SU-DHL-6 (cell line): ENCODE results near the gene ZBTB3.

Source experiments
- H2AFZ ChIP-seq: fragments of 200-600 bp; sonication (generic); 2 replicates; pipeline ENCODE4 v1.6.1; 2014; ENCODE audit warnings: low read depth, mild to moderate bottlenecking, moderate library complexity, mixed read lengths, antibody characterized with exemption, low read length; ENCODE audit not compliant: severe bottlenecking
- H3F3A ChIP-seq: fragments of 200-600 bp; shearing (Covaris generic); 2 replicates; pipeline ENCODE4 v1.6.0; 2016; ENCODE audit warnings: antibody characterized with exemption, mild to moderate bottlenecking; ENCODE audit not compliant: insufficient read depth
- H3K27ac ChIP-seq: fragments of 200-600 bp; sonication (generic); 2 replicates; pipeline ENCODE4 v1.5.1; 2016; ENCODE audit warnings: low read depth, mild to moderate bottlenecking, low read length, moderate library complexity, mixed read lengths
- H3K27me3 ChIP-seq: fragments of 200-600 bp; sonication (generic), shearing (Covaris generic); 2 replicates; pipeline ENCODE4 v1.6.0; 2014; ENCODE audit warnings: mild to moderate bottlenecking, low read length
- H3K36me3 ChIP-seq: fragments of 200-600 bp; sonication (generic); 2 replicates; pipeline ENCODE4 v1.6.1; 2014; ENCODE audit warnings: mild to moderate bottlenecking, low read length, mixed read lengths
- H3K4me2 ChIP-seq: fragments of 300-600, 200-600 bp; shearing (Covaris generic), sonication (generic); 2 replicates; pipeline ENCODE4 v1.6.0; 2014; ENCODE audit warnings: low read length, low read depth, mild to moderate bottlenecking; ENCODE audit not compliant: poor library complexity, severe bottlenecking
- H3K4me3 ChIP-seq: fragments of 200-600 bp; sonication (generic); 2 replicates; pipeline ENCODE4 v1.5.1; 2014; ENCODE audit warnings: antibody characterized with exemption, low read length, mild to moderate bottlenecking, mixed read lengths; ENCODE audit not compliant: insufficient read depth, poor library complexity, severe bottlenecking
- H3K79me2 ChIP-seq: fragments of 200-600 bp; sonication (generic); 2 replicates; pipeline ENCODE4 v1.6.1; 2014; ENCODE audit warnings: mild to moderate bottlenecking, low read length, moderate library complexity; ENCODE audit not compliant: insufficient read depth
- H3K9ac ChIP-seq: fragments of 200-600 bp; sonication (generic); 2 replicates; pipeline ENCODE4 v1.7.0; 2014; ENCODE audit warnings: mild to moderate bottlenecking, low read length
- H3K9me2 ChIP-seq: fragments of 200-600 bp; sonication (generic); replicated peaks from 2 replicates; pipeline ENCODE4 v1.6.1; 2014; ENCODE audit warnings: low read length; ENCODE audit not compliant: insufficient read depth
- H3K9me3 ChIP-seq: fragments of 200-600 bp; sonication (generic); 2 replicates; pipeline ENCODE4 v1.6.1; 2014; ENCODE audit warnings: low read length, mixed read lengths; ENCODE audit not compliant: insufficient read depth
- H4K20me1 ChIP-seq: fragments of 200-600 bp; sonication (generic); 2 replicates; pipeline ENCODE4 v1.6.1; 2014; ENCODE audit warnings: low read depth, mild to moderate bottlenecking, antibody characterized with exemption, low read length, moderate library complexity, mixed read lengths
- EZH2phosphoT487 ChIP-seq: fragments of 200-600 bp; sonication (generic), shearing (Covaris generic); conservative IDR thresholded peaks from 2 replicates; pipeline ENCODE4 v1.6.1; 2018; ENCODE audit warnings: mild to moderate bottlenecking, antibody characterized with exemption, low read length, moderate library complexity, mixed read lengths
- TF ChIP-seq, protein P1 (sequence below): fragments of 200-600 bp; sonication (generic); IDR thresholded peaks from one replicate; pipeline ENCODE4 v1.5.1; 2017; ENCODE audit warnings: antibody characterized with exemption, mild to moderate bottlenecking, low read length, moderate library complexity; ENCODE audit not compliant: insufficient read depth, poor library complexity, severe bottlenecking

The ZBTB3 gene

DNA sequence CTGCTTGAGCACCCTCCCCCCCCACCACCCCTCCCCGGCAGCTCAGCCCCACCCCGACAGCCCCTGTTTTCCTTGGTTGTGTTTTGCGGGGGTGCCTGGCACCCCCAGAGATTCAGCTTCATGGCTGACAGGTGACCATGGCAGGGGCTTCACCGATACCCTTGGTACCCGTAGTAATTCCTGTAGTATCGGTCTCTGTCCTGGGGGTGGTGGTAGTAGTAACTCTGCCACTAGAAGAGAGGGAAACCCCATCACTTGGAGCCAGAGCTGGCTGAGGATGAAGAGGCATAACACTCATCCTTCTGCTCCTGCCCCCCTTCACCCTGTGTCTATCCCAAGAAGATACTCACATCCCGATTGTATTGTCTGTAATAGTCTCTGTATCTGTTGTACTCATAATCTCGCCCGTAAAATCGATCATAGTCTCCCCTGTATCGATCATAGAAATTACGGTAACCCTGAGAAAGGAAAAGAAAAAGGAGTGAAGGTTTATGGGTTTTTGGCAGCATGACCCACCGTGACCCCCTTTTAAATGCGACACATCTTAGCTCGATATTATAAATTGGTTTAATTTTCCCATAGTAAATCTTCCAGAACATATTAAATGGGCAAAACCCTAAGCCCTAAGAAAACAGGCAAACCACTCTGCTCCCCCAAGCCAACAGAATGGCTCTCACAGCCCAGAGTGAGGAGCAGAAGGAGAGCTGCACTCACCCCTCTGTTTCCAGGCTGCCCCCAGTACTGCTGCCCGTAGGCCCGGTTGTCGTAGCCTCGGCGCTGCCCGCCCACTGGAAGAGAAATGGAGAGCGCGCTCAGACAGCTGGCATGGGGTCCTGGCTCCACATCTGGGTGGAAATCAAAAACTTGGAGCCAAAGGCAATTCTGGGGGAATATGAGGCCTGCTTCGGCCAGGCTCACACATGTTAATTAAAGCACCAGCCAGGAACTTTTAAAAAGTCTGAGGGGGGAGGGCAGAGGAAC is 38.5 kb downstream of the ZBTB3 start:
- Histone ChIP-seq H2AFZ (no peak overlapping the region), H3K4me3 (no peak overlapping the region), H3K79me2 (peaks cover 15% of the 10 kb centered on the region), H3K27me3 (no peaks in the 10 kb centered on the region), H3K36me3 (peaks cover 43% of the 10 kb centered on the region), H3K9me2 (no peaks in the 10 kb centered on the region), H3K4me2 (no peak overlapping the region), H3K9ac (no peak overlapping the region), H3K9me3 (no peaks in the 10 kb centered on the region), H3K27ac (no peak overlapping the region), H4K20me1 (no peaks in the 10 kb centered on the region), H3F3A (peaks cover 13% of the 10 kb centered on the region)
- TF ChIP-seq, protein P1, sequence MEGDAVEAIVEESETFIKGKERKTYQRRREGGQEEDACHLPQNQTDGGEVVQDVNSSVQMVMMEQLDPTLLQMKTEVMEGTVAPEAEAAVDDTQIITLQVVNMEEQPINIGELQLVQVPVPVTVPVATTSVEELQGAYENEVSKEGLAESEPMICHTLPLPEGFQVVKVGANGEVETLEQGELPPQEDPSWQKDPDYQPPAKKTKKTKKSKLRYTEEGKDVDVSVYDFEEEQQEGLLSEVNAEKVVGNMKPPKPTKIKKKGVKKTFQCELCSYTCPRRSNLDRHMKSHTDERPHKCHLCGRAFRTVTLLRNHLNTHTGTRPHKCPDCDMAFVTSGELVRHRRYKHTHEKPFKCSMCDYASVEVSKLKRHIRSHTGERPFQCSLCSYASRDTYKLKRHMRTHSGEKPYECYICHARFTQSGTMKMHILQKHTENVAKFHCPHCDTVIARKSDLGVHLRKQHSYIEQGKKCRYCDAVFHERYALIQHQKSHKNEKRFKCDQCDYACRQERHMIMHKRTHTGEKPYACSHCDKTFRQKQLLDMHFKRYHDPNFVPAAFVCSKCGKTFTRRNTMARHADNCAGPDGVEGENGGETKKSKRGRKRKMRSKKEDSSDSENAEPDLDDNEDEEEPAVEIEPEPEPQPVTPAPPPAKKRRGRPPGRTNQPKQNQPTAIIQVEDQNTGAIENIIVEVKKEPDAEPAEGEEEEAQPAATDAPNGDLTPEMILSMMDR: no peak
- TF ChIP-seq EZH2phosphoT487: no peak

DNA sequence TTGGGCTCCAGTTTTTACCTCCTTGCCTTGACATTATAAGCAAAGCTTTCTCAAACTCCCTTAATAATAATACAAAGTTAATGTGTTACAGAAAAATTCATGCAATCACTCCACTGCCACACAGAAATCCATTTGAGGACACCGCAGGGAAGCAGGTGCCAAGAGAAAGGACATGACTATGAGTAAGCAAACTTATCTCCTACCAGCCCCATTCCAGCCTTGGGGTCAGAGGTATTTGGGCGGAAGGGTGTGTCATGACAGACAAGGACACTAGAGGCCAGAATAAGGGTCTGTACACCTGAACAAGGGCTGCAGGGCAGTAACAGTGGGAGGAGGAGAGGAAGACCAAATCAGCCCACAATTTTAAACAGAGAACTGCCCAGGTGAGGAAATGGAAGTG is 40.6 kb downstream of the ZBTB3 start:
- H3K9me3 ChIP-seq: no peaks in the 10 kb centered on the region
- no peak overlapping the region for H3K27ac ChIP-seq
- no peaks in the 10 kb centered on the region for H3K27me3 ChIP-seq
- TF ChIP-seq EZH2phosphoT487: no peak
- TF ChIP-seq, protein P1: no peak
- no peaks in the 10 kb centered on the region for H3K9me2 ChIP-seq
- H3K9ac ChIP-seq: no peak overlapping the region
- no peak overlapping the region for H3K4me3 ChIP-seq
- no peak overlapping the region for H3K4me2 ChIP-seq
- peaks cover 15% of the 10 kb centered on the region for H3K79me2 ChIP-seq
- H3K36me3 ChIP-seq: peaks cover 35% of the 10 kb centered on the region
- peaks cover 13% of the 10 kb centered on the region for H3F3A ChIP-seq
- H4K20me1 ChIP-seq: no peaks in the 10 kb centered on the region
- no peak overlapping the region for H2AFZ ChIP-seq

DNA sequence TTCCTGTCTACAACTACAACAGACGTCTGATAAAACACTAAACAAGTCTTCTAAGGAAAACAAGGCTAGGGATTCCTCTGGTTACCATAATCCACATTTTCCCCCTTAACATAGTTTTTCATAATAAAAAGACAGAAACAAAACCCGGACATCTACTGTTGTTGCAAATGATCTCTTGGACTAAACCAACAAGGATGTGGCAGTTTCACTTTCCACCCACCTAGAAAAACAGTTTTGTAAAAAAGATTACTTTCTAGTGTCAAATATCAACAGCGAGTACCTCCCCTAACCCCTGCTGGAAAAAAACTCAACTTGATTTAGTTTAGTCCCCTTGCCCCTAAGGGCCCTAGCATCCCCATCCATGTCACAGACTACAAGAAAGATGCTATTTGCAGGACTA is 41.1 kb downstream of the ZBTB3 start:
- no peaks in the 10 kb centered on the region for H3K27me3 ChIP-seq
- H3K36me3 ChIP-seq: peaks cover 32% of the 10 kb centered on the region
- H3K9me3 ChIP-seq: no peaks in the 10 kb centered on the region
- peaks cover 13% of the 10 kb centered on the region; the same call in 1 of the 2 replicates for H3K79me2 ChIP-seq
- H3K27ac ChIP-seq: no peak overlapping the region
- peaks cover 15% of the 10 kb centered on the region for H3F3A ChIP-seq
- H2AFZ ChIP-seq: no peak overlapping the region
- H3K9me2 ChIP-seq: no peaks in the 10 kb centered on the region
- no peak overlapping the region for H3K4me2 ChIP-seq
- H3K9ac ChIP-seq: no peak overlapping the region
- TF ChIP-seq, protein P1: no peak
- TF ChIP-seq EZH2phosphoT487: no peak
- H4K20me1 ChIP-seq: no peaks in the 10 kb centered on the region
- no peak overlapping the region for H3K4me3 ChIP-seq
